Cardiac septum (tissue), 1 donor: Measurements from ENCODE around the gene MEX3D. TPM values are rescaled to one million over a fixed set of nuclear protein-coding genes. Genes with fewer than 3 reads are reported as not detected.

Experiments used
- DNase-seq: peaks from one replicate; pipeline ENCODE4 v3.0.0-alpha.2; 2020; ENCODE audit warnings: low spot score
- intact Hi-C: fragments of 100-400 bp; cut with DNase I; formaldehyde crosslinking; loops from one replicate; pipeline ENCODE4 v1.14.0; 2022
- long read RNA-seq: library from polyadenylated mRNA; unstranded; transcript quantifications from one replicate; pipeline ENCODE4 v2.0.0, GENCODE V29; 2021
- total RNA-seq: library from RNA; stranded (reverse); fragmentation: NEBNext Ultra II Directional; extraction: Animal tissue kit (Norgen Biotek cat#: 25700); gene quantifications from one replicate; pipeline ENCODE4 v1.2.1, GENCODE V29; 2021
- donor health status: DM: no; HTN: no; CAD: no.

Gene MEX3D
- 8.3 TPM for total RNA-seq
- long read RNA-seq, partial matches to known transcripts, result 0 of 2 reads
- long read RNA-seq, other reads (novel, unspliced or antisense), result 0 of 2 reads

DNA sequence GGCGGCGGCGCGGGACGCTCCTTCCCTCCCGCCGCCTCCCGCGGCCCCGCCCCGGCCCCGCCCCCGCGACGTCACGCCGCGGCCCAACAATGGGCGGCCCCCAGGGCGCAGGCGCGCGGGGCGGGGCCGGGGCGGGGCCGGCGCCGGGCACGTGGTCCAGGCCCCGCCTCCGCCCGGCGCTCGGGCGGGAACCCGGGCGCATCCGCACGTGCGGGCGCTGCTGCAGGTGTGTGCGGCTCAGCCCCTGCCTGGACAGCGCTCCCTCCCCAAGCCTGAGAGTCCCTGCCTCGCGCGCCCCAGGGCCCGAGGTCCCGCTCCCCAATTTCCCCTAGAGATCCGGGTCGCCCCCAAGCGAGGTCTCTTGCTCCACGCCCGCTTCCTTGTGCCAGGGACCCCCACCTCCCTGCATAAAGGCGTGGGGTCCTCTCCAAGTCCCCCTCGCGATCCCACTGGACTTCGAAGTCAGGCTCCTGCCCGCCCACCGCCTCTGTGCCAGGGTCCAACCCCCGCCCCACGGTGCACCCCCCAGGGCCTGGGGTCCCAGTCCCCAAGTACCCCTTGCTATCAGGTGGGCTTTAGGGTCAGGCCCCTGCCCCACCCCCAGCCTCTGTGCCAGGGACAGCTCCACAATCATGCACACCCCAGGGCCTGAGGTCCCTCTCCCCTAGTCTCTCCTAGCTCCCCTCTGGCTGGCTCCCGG lies at the start of gene MEX3D:
TSS of gene MEX3D (minus strand) at position 6 of the 700 bp plus-strand sequence. CDS start 267 bp downstream, outside the sequence.
- intact Hi-C loops, result no loop called here
- no peak for DNase-seq

DNA sequence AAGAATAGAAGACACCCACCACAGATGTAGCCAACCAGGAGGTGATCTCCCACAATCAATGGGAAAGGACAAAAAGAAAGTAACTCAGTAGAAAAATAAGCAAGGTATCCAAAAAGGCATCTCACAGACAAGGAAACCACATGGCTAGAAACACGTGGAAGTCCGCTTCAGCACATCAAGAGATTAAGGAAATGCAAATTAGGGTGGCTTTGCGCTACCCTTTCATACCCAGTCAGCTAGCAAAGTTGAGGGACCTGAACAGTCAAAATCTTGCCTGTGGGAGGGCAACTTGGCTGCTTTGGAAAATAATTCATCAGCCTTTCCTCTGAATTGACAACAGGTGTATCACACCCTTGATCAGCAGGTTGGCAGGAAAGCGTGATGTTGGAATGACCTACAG lies 48.8 kb upstream of the MEX3D start:
- no peak for DNase-seq
- intact Hi-C loops, result no loop called here

DNA sequence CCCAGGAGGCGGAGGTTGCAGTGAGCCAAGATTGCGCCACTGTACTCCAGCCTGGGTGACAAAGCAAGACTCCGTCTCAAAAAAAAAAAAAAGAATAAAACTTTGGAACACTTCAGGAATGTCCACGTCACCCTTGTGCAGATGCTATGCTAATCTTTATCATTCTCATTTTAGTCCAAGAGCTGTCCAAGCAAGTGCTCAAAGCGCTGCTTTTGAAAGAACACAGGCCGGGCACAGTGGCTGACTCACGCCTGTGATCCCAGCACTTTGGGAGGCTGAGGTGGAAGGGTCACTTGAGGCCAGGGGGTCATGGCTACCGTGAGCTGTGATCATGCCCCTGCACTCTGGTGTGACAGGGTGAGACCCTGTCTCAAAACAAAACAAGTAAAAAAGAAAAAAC lies 48.3 kb upstream of the MEX3D start:
- DNase-seq, result no peak

DNA sequence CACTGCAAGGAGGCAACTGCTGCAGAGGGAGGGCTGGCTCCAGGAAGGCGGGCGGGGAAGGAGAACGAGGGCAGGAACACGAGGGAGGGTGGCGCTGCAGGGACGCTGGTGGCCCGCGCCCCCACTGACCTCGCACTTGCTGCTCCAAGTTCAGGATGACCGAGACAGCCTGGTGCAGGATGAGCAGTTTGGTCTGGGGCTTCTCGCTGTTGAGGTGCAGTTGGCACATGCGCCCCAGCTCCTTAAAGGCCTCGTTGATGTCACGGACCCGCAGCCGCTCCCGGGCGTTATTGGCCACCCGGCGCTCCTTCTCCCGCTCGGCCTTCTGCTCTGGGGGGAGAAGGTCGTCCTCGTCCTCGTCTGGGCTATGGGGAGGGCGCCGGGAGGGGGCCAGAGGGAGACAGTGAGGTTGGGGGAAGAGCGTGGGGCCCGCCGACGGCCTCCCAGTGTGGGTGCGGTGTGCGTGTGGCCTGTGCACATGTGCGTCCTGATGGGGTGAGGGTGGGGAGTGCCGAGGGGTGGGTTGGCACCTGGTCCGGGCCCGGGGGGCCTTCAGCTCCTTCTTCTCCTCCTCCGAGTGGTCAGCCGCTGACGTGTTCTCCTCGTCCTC lies 47.1 kb upstream of the MEX3D start:
- intact Hi-C loops, result no loop called here
- DNase-seq, result no peak

More for the DNA sequence above, 48.3 kb upstream of the MEX3D start:
- intact Hi-C loops, result no loop called here

DNA sequence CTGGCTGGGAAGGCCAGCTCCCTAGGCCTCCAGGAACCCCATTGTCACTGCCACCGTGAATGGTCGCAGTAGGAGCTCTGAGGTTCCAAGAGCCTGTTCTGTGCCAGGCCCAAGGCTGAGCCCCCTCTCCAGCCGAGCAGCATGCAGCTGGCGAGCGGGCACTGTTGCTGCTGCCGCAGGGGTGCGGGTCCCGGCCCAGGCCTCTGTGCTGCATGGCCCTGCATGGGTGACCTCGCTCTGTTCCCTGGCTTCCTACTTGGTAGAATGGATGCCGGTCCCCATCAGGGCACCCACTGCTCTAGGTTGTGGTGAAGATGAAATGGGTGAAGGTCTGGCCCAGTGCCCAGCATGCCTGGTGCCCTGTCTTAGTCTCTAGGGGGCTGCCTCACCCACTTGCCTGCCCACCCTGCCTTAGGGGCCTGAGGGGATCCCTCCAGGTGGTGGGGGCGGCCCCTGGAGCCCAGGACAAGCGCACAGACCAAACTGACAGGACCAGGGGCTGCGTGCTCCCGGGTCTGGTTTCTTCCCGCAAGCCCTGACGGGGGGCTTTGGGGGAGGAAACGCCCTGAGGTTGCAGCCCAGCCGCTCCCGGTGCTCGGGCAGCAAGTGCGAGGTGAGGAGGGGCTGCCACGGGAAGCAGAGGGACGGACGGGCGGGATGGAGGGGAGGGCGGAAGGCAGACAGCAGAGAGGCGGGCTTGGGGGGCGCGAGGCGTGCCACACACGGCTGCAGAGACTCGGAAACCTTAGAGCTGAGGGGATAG lies 45.9 kb upstream of the MEX3D start:
- no peak for DNase-seq
- intact Hi-C loops, result no loop called here

DNA sequence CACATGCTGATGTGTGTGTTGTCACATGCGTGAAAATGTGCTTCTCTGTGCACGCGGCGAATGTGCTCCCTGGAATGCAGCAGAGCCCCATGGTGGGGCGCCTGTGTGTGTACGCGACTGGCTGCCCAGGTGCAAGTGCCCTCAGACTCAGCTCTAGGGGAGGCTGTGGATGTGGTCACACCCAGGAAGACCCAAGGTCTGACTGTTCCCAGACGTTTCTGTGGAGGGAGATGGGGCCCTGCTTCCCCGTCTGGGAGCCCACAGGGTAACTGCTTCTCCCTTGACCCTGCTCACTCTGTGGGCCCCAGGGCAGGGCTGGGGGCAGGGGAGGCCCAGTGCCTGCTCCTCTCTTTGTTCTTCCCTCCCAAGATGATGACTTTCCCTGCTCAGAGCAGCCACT lies 45.0 kb upstream of the MEX3D start:
- DNase-seq, result no peak
- intact Hi-C loops, result no loop called here

DNA sequence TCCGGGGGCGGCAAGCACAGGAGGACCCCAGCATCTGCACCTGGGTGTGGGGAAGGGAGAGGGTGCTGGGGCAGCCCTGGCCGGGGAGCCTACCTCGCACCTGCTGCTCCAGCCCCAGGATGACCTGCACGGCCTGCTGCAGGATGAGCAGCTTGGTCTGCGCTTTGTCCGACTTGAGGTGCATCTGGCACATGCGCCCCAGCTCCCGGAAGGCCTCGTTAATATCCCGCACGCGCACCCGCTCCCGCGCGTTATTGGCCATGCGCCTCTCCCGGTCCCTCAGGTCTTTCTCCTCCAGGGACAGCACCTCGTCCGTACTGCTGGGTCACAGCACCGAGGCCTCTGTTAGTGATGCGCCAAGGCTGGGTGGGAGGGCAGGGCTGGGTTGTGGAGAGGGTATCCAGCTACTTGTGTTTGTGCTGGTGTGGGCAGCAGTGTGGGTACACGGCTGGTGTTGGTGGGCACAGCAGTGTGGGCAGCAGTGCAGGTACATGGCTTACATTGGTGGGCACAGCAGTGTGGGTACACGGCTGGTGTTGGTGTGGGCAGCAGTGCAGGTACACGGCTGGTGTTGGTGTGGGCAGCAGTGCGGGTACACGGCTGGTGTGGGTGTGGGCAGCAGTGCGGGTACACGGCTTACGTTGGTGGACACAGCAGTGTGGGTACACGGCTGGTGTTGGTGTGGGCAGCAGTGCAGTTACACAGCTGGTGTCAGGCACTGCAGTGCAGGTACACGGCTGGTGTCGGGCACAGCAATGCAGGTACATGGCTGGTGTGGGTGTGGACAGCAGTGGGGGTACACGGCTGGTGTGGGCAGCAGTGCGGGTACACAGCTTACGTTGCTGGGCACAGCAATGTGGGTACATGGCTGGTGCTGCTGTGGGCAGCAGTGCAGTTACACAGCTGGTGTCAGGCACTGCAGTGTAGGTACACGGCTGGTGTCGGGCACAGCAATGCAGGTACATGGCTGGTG lies 44.3 kb upstream of the MEX3D start:
- intact Hi-C loops, result no loop called here
- no peak for DNase-seq

DNA sequence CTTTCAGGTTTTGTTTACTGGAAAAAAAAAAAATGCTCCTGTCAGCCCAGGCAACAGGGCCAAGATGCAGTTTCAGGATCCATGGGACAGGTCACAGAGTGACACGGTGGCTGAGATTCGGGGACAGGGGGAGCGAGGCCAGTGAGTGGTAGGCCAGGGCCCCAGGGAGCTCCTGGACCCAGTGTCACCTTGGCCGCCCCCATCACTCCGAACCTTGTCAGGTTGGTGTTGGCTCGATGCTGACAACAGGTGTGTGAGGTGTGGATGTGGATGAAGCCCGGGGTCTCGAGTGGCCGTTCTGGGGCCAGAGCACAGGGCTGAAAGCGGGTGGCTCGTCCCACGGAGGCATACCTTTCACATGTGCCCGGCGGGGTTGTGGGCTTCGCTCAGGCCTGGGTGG lies 43.2 kb upstream of the MEX3D start:
- no peak for DNase-seq
- intact Hi-C loops, result no loop called here

DNA sequence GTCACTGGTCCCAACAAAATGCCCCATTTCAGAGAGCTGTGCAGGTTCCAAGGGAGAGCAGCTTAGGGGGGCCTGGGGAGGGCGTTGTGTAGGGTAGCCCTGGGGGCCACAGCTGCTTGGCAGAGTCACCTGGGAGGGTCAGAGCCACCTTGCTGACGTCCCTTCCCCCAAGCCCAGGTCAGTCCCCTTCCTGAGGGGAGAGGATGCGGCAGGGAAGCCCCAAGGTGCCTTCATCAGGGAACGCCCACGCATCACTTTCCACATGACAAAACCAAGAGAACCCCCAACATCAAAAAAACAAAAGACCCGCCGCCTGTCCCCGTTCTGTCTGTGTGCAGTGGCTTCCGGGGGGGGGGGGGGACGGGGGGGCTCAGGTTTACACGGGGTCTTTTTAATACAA lies 42.5 kb upstream of the MEX3D start:
- no peak for DNase-seq
- intact Hi-C loops, result no loop called here

DNA sequence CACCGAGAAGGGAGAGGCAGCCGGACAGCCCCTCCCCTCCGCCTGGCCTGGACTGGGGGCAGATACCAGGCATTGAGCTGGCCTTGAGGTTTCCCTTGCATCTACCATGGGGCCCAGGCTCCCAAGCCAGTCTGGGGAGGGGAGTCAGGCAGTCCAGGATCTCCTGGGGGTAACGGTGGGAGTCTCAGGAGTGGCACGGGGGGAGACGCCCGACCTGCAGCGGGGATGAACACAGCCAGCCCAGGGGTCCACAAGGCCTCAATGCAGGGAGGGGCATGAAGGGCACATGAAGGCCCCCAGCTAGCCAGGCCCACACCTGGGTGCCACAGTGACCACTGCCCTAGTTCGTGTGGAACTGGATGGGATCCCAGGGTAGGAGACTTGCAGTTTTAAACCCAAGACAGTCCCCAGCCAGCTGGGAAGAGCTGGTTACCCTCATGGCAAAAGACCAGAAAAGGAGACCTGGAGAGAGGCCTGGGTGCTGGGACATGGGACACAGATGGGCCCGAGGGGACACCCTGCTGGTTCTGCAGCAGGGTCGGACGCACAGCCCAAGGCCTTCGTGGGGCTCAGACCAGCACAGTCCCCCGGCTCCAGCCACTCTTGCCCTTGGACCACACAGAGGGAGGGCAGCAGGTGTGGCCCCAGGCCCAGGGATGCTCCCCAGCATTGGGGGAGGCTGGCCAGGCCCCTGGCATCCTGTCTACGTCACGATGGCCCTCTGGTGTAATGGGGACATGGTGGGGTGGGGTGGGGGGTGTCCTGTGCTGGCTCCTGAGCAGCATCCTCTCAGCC lies 41.8 kb upstream of the MEX3D start:
- no peak for DNase-seq
- intact Hi-C loops, result loop anchor here (5.0 kb wide), 2 partner anchors 62 to 157 kb away; no protein-coding TSS in a partner anchor

DNA sequence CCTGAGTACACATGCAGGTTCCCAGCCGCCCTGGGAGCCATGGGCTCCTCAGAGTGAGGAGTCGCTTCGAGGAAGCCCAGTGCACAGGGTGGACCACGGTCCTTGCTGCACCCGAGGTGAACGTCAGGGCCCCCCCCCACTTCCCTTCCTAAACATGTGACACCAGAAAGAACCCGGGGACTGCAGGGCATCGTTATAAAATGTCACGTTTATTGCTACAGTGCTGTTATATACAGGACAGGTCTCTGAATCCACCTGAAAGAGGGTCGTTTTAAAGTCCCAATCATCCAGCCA lies 40.9 kb upstream of the MEX3D start:
- DNase-seq, result no peak
- intact Hi-C loops, result loop anchor here (5.0 kb wide), 2 partner anchors 63 to 158 kb away; no protein-coding TSS in a partner anchor

DNA sequence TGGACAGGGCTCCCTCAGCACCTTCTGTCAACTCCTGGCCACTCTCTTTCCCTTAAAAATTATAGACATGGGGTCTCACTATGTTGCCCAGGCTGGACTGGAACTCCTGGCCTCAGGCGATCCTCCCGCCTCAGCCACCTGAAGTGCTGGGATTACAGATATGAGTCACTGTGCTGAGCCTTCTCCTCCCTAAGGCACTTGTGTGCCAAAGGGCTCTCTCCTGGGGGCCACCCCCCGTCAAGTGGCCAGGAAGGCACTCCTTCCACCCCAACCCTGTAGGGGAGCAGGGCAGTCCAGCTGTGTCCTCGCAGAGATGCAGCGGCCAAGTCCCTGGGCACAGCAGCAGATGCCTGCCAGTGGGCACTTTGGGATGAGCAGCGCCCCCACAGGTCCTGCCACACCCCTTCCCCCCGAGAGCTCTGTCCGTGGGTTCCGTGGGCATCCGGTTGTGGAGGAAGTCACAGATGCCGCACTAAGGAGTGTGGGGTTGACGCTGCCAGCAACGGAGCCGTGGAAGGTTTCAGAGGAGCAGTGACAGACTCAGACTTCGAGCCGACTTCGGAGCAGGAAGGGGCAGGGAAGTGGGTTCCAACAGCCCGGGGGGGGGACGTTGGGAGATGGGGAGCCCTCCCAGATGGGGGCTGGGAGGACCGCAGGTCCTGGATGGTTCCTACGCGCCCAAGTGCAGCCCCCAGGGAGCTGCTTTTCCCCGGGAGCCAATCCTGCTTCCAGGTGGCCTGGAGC lies 40.4 kb upstream of the MEX3D start:
- intact Hi-C loops, result loop anchor here (5.0 kb wide), 2 partner anchors 64 to 159 kb away; no protein-coding TSS in a partner anchor
- no peak for DNase-seq

DNA sequence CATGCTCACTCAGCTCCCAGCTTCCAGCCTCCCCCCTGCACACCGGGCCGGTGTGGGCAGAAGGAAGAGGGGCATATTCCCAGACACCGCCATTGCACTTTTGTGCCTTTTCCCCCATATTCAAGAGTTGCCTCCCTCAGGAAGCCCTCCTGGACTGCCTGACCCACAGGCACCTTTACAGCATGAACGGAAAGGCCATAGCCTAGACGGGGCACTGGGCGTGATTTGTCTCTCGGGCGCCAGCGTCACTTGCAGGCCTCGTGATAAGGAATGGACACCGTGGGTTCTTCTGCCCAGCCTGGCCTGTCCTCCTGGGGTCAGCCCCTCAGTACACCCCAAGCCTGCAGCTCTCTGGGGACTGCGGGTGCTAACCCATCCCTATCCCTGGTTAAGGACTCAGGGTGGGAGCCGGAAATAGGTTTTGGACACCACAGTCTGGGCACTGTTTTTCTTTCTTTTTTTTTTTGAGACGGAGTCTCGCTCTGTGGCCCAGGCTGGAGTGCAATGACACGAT lies 38.1 kb upstream of the MEX3D start:
- intact Hi-C loops, result loop anchor here (5.0 kb wide), 2 partner anchors 66 to 161 kb away; no protein-coding TSS in a partner anchor
- no peak for DNase-seq

DNA sequence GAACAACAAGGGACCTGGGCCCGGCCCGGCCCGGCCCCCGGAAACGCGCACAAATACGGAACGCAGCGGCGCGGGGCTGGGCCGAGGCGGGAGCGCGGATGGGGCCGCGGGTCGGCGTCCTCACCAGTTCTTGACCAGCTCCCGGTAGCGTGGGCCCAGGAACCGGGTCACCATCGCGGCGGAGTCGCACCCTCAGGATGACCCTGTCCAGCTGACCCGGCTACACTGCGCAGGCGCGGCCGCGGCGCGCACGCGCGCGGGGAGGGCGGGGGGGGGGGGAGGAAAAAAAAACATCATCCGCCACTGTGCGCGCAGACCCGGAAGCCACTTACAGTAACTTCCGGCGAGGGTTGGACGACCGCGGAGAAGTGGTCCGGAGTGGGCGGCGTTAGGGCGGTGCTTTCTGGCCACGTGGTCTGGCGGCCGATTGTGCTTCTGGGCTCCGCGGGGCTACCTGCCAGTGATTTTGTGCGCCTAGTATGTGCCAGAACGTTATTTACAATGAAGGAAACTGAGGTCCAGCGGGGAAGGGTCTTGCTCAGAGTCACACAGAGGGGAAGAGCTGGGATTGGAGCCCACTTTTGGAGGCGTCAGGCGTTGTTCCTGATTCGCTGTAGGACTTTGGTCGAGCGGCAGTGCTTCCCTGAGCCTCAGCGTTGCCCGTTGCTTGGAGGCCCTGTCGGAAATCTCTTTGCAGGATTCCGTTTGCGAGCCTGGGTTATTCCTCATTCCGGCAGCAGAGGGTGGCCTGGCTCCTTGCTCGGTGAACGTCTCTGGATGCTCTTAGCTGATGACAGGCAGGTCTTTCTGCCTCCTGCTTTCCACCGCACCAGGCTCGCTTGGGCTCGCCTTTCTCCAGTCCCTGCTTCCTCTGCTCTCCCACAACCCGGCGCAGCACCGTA lies 37.4 kb upstream of the MEX3D start, which contains the start of gene UQCR11:
TSS of gene UQCR11 (minus strand) at position 227 of the 902 bp plus-strand sequence. CDS start at position 174, 53 bp downstream.
- intact Hi-C loops, result loop anchor here (1.0 to 5.0 kb wide), 4 partner anchors 13 to 162 kb away; partner anchors contain the start of gene MBD3
- peak; percentile 98 for DNase-seq

DNA sequence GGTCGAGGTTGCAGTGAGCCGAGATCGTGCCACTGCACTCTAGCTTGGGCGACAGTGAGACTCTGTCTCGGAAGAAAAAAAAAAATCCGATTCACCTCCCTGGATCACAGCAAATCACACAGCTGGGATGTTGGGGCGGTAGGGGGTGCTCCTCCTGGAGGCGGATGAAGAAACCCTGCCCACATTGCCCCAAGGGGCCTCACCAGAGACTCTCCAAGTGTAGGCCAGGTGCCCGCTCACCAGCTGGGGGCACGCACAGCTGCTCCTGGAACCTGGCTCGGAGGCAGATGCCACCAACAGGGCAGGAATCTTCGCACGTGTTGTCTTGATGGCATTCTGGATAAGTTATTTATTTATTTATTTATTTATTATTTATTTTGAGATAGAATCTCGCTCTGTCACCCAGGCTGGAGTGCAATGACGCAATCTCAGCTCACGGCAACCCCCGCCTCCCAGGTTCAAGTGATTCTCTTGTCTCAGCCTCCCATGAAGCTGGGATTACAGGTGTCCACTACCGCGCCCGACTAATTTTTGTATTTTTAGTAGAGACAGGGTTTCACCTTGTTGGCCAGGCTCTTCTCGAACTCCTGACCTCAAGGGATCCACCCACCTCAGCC lies 34.1 kb upstream of the MEX3D start:
- intact Hi-C loops, result no loop called here
- DNase-seq, result no peak

DNA sequence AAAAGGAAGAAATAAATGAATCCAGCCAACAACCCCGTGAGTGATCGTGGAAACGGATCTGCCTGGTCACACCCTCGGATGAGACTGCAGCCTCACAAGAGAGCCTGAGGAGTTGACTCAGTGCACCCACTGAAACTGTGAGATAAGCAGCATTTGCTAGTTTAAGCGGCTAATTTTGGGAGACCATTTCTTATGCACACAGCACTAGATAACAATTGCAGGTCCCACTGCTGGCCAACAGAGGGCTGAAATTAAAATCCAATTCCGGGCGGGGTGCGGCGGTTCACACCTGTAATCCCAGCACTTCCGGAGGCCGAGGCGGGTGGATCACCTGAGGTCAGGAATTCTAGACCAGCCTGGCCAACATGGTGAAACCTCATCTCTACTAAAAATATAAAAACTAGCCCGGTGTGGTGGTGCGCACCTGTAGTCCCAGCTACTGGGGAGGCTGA lies 33.5 kb upstream of the MEX3D start:
- intact Hi-C loops, result no loop called here
- DNase-seq, result no peak
